ENCODE results near the gene BCL2L11.

BCL2L11 gene

DNA sequence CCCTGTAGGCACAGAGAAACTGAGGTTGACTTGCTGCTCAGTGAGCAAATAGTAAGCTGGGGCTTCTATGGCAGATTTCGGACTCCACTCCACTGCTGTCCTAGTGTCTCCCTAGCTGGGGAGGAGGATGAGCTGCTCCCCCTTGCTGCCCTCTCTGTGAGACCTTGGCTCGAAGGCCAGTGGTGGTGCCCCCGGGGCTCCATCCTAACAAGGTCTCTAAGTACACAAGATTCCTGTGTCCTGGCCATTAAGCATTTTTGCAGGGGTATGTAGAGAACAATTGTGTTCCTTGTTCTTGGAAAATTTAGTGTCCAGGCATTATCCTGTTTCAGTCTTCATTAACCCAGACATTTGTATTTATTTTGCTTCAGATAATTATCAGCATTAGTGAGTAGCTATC lies 21.3 kb upstream of the BCL2L11 start:
- no peak overlapping the region for H3K4me3 ChIP-seq (ENCODE audit: control insufficient read depth, low read depth, low read length)
- no peak for TF ChIP-seq CTCF (IDR thresholded peaks at IDR 0.05; ENCODE audit: control insufficient read depth, insufficient read depth, low read depth, low read length, missing control alignments)
- DNase-seq (ENCODE audit: low read depth) = no peak

- no peak for TF ChIP-seq CTCF (IDR thresholded peaks at IDR 0.05; ENCODE audit: control insufficient read depth, insufficient read depth, low read depth, low read length, missing control alignments)
- no peak overlapping the region for H3K4me3 ChIP-seq (ENCODE audit: control insufficient read depth, low read depth, low read length)
- no peak for DNase-seq (ENCODE audit: low read depth)
These were observed 20.5 kb upstream of the BCL2L11 start for GRCh38 chr2:111100087-111100764.

DNA sequence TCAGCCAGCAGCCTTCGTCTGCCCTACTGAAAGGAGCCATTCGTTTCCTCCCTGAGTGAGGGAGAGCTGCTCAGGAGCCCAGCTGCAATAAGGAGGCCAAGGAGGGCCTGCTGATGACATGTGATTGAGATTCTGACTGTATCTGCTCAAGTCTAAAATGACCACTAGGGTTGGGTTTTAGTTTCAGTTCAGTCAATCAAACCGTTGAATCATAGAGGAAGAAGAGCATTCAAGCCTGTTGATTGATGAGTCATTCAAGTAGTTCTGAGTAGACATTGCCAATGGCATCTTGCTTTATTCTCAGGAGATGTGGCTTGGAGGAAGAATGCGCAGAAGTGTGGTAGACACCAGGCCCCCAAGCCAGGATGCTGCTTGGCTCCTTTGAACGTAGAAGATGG lies 19.9 kb upstream of the BCL2L11 start:
- H3K4me3 ChIP-seq (ENCODE audit: control insufficient read depth, low read depth, low read length) = no peak overlapping the region
- no peak for DNase-seq (ENCODE audit: low read depth)
- no peak for TF ChIP-seq CTCF (IDR thresholded peaks at IDR 0.05; ENCODE audit: control insufficient read depth, insufficient read depth, low read depth, low read length, missing control alignments)

DNA sequence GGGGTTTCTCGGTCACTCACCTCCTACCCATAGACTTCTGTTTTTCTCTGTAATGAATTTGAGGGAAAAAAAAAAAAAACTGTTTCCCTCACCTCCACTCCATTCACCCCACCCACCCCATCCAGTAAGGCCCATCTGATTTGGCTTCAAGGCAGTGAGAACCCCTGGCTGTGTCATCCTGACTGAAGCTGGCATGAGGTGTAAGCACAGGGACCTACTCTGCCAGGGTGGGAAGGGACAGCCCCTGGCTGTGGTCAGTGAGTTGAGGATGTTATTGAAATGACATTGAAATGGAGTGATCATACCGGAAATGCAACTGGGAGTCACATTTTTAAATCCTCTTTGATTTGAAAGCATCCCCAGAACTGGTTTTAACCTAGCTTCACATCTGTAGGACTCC lies 19.1 kb upstream of the BCL2L11 start:
- H3K4me3 ChIP-seq (ENCODE audit: control insufficient read depth, low read depth, low read length) = no peak overlapping the region
- TF ChIP-seq CTCF (IDR thresholded peaks at IDR 0.05; ENCODE audit: control insufficient read depth, insufficient read depth, low read depth, low read length, missing control alignments) = no peak
- DNase-seq (ENCODE audit: low read depth) = no peak

- TF ChIP-seq CTCF (IDR thresholded peaks at IDR 0.05; ENCODE audit: control insufficient read depth, insufficient read depth, low read depth, low read length, missing control alignments) = no peak
These were observed 18.5 kb upstream of the BCL2L11 start for GRCh38 chr2:111102216-111102615.

GRCh38 chr2:111105926-111106325 lies 14.8 kb upstream of the BCL2L11 start:
- no peak for DNase-seq (ENCODE audit: low read depth)
- TF ChIP-seq CTCF (IDR thresholded peaks at IDR 0.05; ENCODE audit: control insufficient read depth, insufficient read depth, low read depth, low read length, missing control alignments) = no peak
- no peak overlapping the region for H3K4me3 ChIP-seq (ENCODE audit: control insufficient read depth, low read depth, low read length)

More at GRCh38 chr2:111102216-111102615, 18.5 kb upstream of the BCL2L11 start:
- DNase-seq (ENCODE audit: low read depth) = no peak
- no peak overlapping the region for H3K4me3 ChIP-seq (ENCODE audit: control insufficient read depth, low read depth, low read length)

Data from AG09309 (cell line).